ENCODE data around the gene SND1. TPM values are rescaled to one million over a fixed set of nuclear protein-coding genes. Genes with fewer than 3 reads are reported as not detected.

Gene SND1
- total and polyA plus RNA-seq, 4 donors = 50.3 to 150 (median 105) TPM

GRCh38 chr7:127769137-127769536 lies 117.1 kb downstream of the SND1 start:
- ATAC-seq (ENCODE audit: low FRiP score) (no peak), DNase-seq (no peak)
- Histone ChIP-seq H3K9me3 (ENCODE audit: control insufficient read depth, low read length) (no peaks in the 10 kb centered on the region), H3K4me3 (ENCODE audit: low read length in 2 of 2) (no peak overlapping the region), H3K36me3 (ENCODE audit: control insufficient read depth in 1 of 2, insufficient read depth in 2 of 2, low read length in 1 of 2) (peaks cover 0 to 3% of the 10 kb centered on the region in 2 donors), H3K27ac (ENCODE audit: low read depth in 1 of 2, low read length in 2 of 2) (no peak overlapping the region), H3K27me3 (ENCODE audit: control insufficient read depth in 1 of 2, insufficient read depth in 2 of 2, low read length in 1 of 2) (no peaks in the 10 kb centered on the region), H3K4me1 (ENCODE audit: control insufficient read depth in 1 of 2, insufficient read depth in 2 of 2, low read length in 2 of 2) (no peaks in the 10 kb centered on the region)
- 92 to 95% methylated on average over 4 of the region's 4 CpGs for WGBS, 2 donors
- intact Hi-C loops (cut with DNase I) = no loop called here

DNA sequence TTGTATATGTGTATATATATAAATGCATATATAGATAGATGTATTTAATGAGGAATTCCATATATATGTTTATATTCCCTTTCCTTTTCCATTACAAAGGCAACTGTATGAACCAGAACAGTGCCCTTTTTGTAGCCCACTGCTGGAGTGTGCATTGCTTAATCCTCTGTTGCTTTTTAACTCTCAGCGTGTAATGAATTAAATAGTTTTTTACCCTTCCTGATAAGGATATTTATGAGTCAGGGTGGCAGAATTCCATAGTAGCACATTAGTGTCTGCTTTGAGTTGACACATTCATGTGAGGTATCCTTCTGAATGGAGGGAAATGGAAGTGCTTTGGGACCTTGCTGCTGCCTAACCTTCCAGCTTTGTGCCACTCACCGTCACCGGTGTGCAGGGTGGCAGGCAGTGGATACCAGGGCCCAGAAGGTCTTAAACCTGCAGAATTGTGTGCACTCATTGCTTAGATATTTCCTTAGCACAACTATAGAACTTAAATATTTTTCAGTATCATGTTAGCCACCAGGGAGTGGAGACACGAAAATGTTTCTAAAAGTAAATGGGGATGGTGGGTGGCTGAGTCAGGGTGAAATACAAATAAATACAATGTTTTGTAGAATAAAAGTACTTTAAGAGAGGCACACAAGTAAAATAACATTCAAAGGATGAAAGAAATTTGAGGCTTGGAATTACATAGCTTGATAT lies 117.9 kb downstream of the SND1 start:
- H3K4me1 ChIP-seq (ENCODE audit: control insufficient read depth in 1 of 2, insufficient read depth in 2 of 2, low read length in 2 of 2) = no peaks in the 10 kb centered on the region
- 25 to 36% methylated on average over 4 of the region's 4 CpGs for WGBS, 2 donors
- intact Hi-C loops (cut with DNase I) = no loop called here
- ATAC-seq (ENCODE audit: low FRiP score) (no peak), DNase-seq (no peak)
- H3K36me3 ChIP-seq (ENCODE audit: control insufficient read depth in 1 of 2, insufficient read depth in 2 of 2, low read length in 1 of 2) = peaks cover 0 to 3% of the 10 kb centered on the region in 2 donors
- H3K27me3 ChIP-seq (ENCODE audit: control insufficient read depth in 1 of 2, insufficient read depth in 2 of 2, low read length in 1 of 2) = no peaks in the 10 kb centered on the region
- H3K4me3 ChIP-seq (ENCODE audit: low read length in 2 of 2) = no peak overlapping the region
- H3K27ac ChIP-seq (ENCODE audit: low read depth in 1 of 2, low read length in 2 of 2) = no peak overlapping the region
- H3K9me3 ChIP-seq (ENCODE audit: control insufficient read depth, low read length) = no peaks in the 10 kb centered on the region

- H3K9me3 ChIP-seq (ENCODE audit: control insufficient read depth, low read length) = no peaks in the 10 kb centered on the region
- peaks cover 0 to 3% of the 10 kb centered on the region in 2 donors for H3K36me3 ChIP-seq (ENCODE audit: control insufficient read depth in 1 of 2, insufficient read depth in 2 of 2, low read length in 1 of 2)
- no peaks in the 10 kb centered on the region for H3K4me1 ChIP-seq (ENCODE audit: control insufficient read depth in 1 of 2, insufficient read depth in 2 of 2, low read length in 2 of 2)
- no peak overlapping the region for H3K27ac ChIP-seq (ENCODE audit: low read depth in 1 of 2, low read length in 2 of 2)
- no peak overlapping the region for H3K4me3 ChIP-seq (ENCODE audit: low read length in 2 of 2)
- intact Hi-C loops (cut with DNase I) = no loop called here
- WGBS, 2 donors = 42 to 46% methylated on average over 4 of the region's 4 CpGs
- no peak for DNase-seq
- ATAC-seq (ENCODE audit: low FRiP score) = no peak
- H3K27me3 ChIP-seq (ENCODE audit: control insufficient read depth in 1 of 2, insufficient read depth in 2 of 2, low read length in 1 of 2) = no peaks in the 10 kb centered on the region
Observed at GRCh38 chr7:127770885-127771284, 118.9 kb downstream of the SND1 start.

DNA sequence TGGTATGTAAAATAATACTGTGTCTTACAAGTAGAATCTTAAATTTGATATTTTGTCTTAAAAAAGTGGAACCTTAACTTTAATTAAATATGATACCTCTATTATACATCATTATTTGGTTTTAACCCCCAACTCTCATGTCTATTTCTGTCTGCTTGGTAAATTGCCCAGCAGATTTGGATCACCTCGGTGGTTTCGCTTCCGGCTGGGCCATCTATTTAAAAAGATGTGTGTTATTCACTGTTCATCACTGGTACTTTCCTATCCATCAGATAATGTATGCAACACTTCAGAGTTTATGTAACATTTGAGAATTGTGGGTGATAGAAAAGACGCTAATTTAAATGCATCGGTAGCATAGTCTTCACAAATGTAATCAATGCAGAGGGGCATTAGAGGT lies 119.7 kb downstream of the SND1 start:
- 87 to 90% methylated on average over 5 of the region's 5 CpGs for WGBS, 2 donors

DNA sequence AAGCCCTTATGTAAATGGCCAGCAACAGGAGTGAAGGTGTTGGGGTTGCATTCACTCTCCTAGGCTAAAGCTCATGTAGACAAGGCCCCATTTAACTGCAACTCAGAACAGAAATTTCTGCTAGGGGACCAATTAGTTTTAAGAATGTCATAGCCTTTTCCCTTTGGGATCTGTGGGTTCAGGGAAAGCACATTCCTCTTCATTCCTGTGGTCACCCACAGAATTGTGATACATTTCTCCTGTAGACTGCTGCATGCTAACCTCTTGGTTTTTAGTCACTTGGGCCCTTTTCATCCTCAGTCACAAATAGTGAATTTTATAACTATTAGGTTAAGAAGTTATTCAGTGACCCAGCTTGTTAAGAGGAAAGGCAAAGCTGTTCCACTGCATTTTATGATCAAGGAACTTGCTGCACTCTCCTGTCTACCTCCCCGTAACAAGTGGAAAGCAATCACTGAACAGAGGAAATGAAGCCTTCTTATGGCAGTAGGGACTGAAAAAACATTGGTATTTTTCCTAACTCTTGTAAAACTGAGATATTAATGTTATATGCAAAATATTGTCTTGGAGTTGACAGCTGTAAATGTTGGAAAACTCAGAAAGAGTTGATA lies 124.9 kb downstream of the SND1 start:
- ATAC-seq (ENCODE audit: low FRiP score) = no peak
- Histone ChIP-seq H3K4me3 (ENCODE audit: low read length in 2 of 2) (no peak overlapping the region), H3K4me1 (ENCODE audit: control insufficient read depth in 1 of 2, insufficient read depth in 2 of 2, low read length in 2 of 2) (no peaks in the 10 kb centered on the region), H3K36me3 (ENCODE audit: control insufficient read depth in 1 of 2, insufficient read depth in 2 of 2, low read length in 1 of 2) (no peaks in the 10 kb centered on the region), H3K27ac (ENCODE audit: low read depth in 1 of 2, low read length in 2 of 2) (no peak overlapping the region), H3K27me3 (ENCODE audit: control insufficient read depth in 1 of 2, insufficient read depth in 2 of 2, low read length in 1 of 2) (no peaks in the 10 kb centered on the region), H3K9me3 (ENCODE audit: control insufficient read depth, low read length) (no peaks in the 10 kb centered on the region)
- no peak for DNase-seq
- intact Hi-C loops (cut with DNase I) = no loop called here
- WGBS, 2 donors = 97% methylated on average over 1 of the region's 1 CpG

More for the DNA sequence above, 119.7 kb downstream of the SND1 start:
- H3K4me1 ChIP-seq (ENCODE audit: control insufficient read depth in 1 of 2, insufficient read depth in 2 of 2, low read length in 2 of 2) = no peaks in the 10 kb centered on the region
- no peak for ATAC-seq (ENCODE audit: low FRiP score)
- no peak overlapping the region for H3K27ac ChIP-seq (ENCODE audit: low read depth in 1 of 2, low read length in 2 of 2)
- intact Hi-C loops (cut with DNase I) = no loop called here
- no peak overlapping the region for H3K4me3 ChIP-seq (ENCODE audit: low read length in 2 of 2)
- DNase-seq = no peak
- no peaks in the 10 kb centered on the region for H3K27me3 ChIP-seq (ENCODE audit: control insufficient read depth in 1 of 2, insufficient read depth in 2 of 2, low read length in 1 of 2)
- H3K9me3 ChIP-seq (ENCODE audit: control insufficient read depth, low read length) = no peaks in the 10 kb centered on the region
- H3K36me3 ChIP-seq (ENCODE audit: control insufficient read depth in 1 of 2, insufficient read depth in 2 of 2, low read length in 1 of 2) = peaks cover 0 to 3% of the 10 kb centered on the region in 2 donors

- no peaks in the 10 kb centered on the region for H3K36me3 ChIP-seq (ENCODE audit: control insufficient read depth in 1 of 2, insufficient read depth in 2 of 2, low read length in 1 of 2)
- no peak overlapping the region for H3K4me3 ChIP-seq (ENCODE audit: low read length in 2 of 2)
- 93 to 95% methylated on average over 1 of the region's 1 CpG for WGBS, 2 donors
- no peaks in the 10 kb centered on the region for H3K27me3 ChIP-seq (ENCODE audit: control insufficient read depth in 1 of 2, insufficient read depth in 2 of 2, low read length in 1 of 2)
- DNase-seq (no peak), ATAC-seq (ENCODE audit: low FRiP score) (no peak)
- no peaks in the 10 kb centered on the region for H3K4me1 ChIP-seq (ENCODE audit: control insufficient read depth in 1 of 2, insufficient read depth in 2 of 2, low read length in 2 of 2)
- intact Hi-C loops (cut with DNase I) = no loop called here
- no peak overlapping the region for H3K27ac ChIP-seq (ENCODE audit: low read depth in 1 of 2, low read length in 2 of 2)
- H3K9me3 ChIP-seq (ENCODE audit: control insufficient read depth, low read length) = no peaks in the 10 kb centered on the region
Observed at GRCh38 chr7:127780489-127780888, 128.5 kb downstream of the SND1 start.

- no peaks in the 10 kb centered on the region for H3K36me3 ChIP-seq (ENCODE audit: control insufficient read depth in 1 of 2, insufficient read depth in 2 of 2, low read length in 1 of 2)
- WGBS, 2 donors = 58 to 67% methylated on average over 4 of the region's 4 CpGs
- no peak overlapping the region for H3K4me3 ChIP-seq (ENCODE audit: low read length in 2 of 2)
- H3K4me1 ChIP-seq (ENCODE audit: control insufficient read depth in 1 of 2, insufficient read depth in 2 of 2, low read length in 2 of 2) = no peaks in the 10 kb centered on the region
- no peaks in the 10 kb centered on the region for H3K9me3 ChIP-seq (ENCODE audit: control insufficient read depth, low read length)
- no peak overlapping the region for H3K27ac ChIP-seq (ENCODE audit: low read depth in 1 of 2, low read length in 2 of 2)
- no peak for DNase-seq
- intact Hi-C loops (cut with DNase I) = no loop called here
- ATAC-seq (ENCODE audit: low FRiP score) = no peak
- no peaks in the 10 kb centered on the region for H3K27me3 ChIP-seq (ENCODE audit: control insufficient read depth in 1 of 2, insufficient read depth in 2 of 2, low read length in 1 of 2)
Observed at GRCh38 chr7:127781081-127781480, 129.1 kb downstream of the SND1 start.

- Histone ChIP-seq H3K36me3 (ENCODE audit: control insufficient read depth in 1 of 2, insufficient read depth in 2 of 2, low read length in 1 of 2) (no peaks in the 10 kb centered on the region), H3K4me1 (ENCODE audit: control insufficient read depth in 1 of 2, insufficient read depth in 2 of 2, low read length in 2 of 2) (no peaks in the 10 kb centered on the region), H3K27me3 (ENCODE audit: control insufficient read depth in 1 of 2, insufficient read depth in 2 of 2, low read length in 1 of 2) (no peaks in the 10 kb centered on the region), H3K4me3 (ENCODE audit: low read length in 2 of 2) (no peak overlapping the region), H3K27ac (ENCODE audit: low read depth in 1 of 2, low read length in 2 of 2) (no peak overlapping the region), H3K9me3 (ENCODE audit: control insufficient read depth, low read length) (no peaks in the 10 kb centered on the region)
- ATAC-seq (ENCODE audit: low FRiP score) = no peak
- intact Hi-C loops (cut with DNase I) = no loop called here
- DNase-seq = no peak
Observed at GRCh38 chr7:127782075-127782474, 130.1 kb downstream of the SND1 start.
